Epithelial cell of esophagus (primary cell): Measurements from ENCODE around the gene VPS8.
"Not testable (repeated sequence)": the region's sequence is repeated elsewhere in the genome, so short reads cannot be mapped to it uniquely, and the experiment has no call there.

Experiments used
- DNase-seq: peaks from one replicate; pipeline ENCODE4 v3.0.0; 2010; ENCODE audit warnings: low read depth
- H3K4me3 ChIP-seq: 2 replicates; pipeline ENCODE4 v1.5.1; 2011; ENCODE audit warnings: mild to moderate bottlenecking, low read length, control low read depth
- CTCF ChIP-seq: IDR thresholded peaks from 2 replicates; pipeline ENCODE4 v1.5.1; 2011; ENCODE audit warnings: low read depth, mild to moderate bottlenecking, low read length, control low read depth, inconsistent platforms; ENCODE audit not compliant: insufficient read depth; ENCODE audit errors: missing control alignments

VPS8 gene

GRCh38 chr3:184952671-184953070 is 140.7 kb downstream of the VPS8 start:
- H3K4me3 ChIP-seq: no peak overlapping the region
- DNase-seq: peak; percentile 45
- no peak for TF ChIP-seq CTCF

- no peak overlapping the region for H3K4me3 ChIP-seq
- TF ChIP-seq CTCF: no peak
- DNase-seq: no peak
Measured at GRCh38 chr3:184953401-184953800, 141.4 kb downstream of the VPS8 start.

- no peak for TF ChIP-seq CTCF
- DNase-seq: no peak
- H3K4me3 ChIP-seq: no peak overlapping the region
Measured at GRCh38 chr3:184954251-184954650, 142.3 kb downstream of the VPS8 start.

GRCh38 chr3:184954851-184955250 is 142.9 kb downstream of the VPS8 start:
- not testable (repeated sequence) for DNase-seq, H3K4me3 ChIP-seq

- no peak overlapping the region for H3K4me3 ChIP-seq
- DNase-seq: no peak
- TF ChIP-seq CTCF: no peak
Measured at GRCh38 chr3:184965639-184966430, 153.9 kb downstream of the VPS8 start.

- DNase-seq: no peak
- no peak overlapping the region for H3K4me3 ChIP-seq
- no peak for TF ChIP-seq CTCF
Measured at GRCh38 chr3:184968115-184968514, 156.1 kb downstream of the VPS8 start.

GRCh38 chr3:184970186-184970585 is 158.2 kb downstream of the VPS8 start:
- no peak overlapping the region for H3K4me3 ChIP-seq
- DNase-seq: peak; percentile 17
- TF ChIP-seq CTCF: no peak
